Ovary (tissue), 3 donors: ENCODE data around the gene DOCK8.

Experiments
- CTCF ChIP-seq, 3 donors: fragments of 450-650 bp in 2 of 3; fragments of 200-600 bp in 1 of 3; IDR thresholded peaks; one replicate each; pipeline versions ENCODE4 v1.5.1 to v1.8.0; 2016 to 2022; ENCODE audit warnings: antibody characterized with exemption in 3 of 3, mild to moderate bottlenecking in 1 of 3
- EP300 ChIP-seq: sonication (generic); formaldehyde crosslinking; IDR thresholded peaks from one replicate; pipeline ENCODE4 v1.6.1; 2017; ENCODE audit warnings: antibody characterized with exemption
- POLR2A ChIP-seq: fragments of 450-650 bp; IDR thresholded peaks from one replicate; pipeline ENCODE4 v1.6.1; 2017; ENCODE audit warnings: antibody characterized with exemption, mild to moderate bottlenecking, moderate library complexity
- donor health status: DM: no; HTN: no; CAD: no.

GRCh38 chr9:471320-471719 is 256.7 kb downstream of the DOCK8 start:
- no peak for TF ChIP-seq POLR2A
- TF ChIP-seq CTCF (IDR thresholded peaks at IDR 0.05), result no peak
- no peak for TF ChIP-seq EP300
